ENCODE results near the gene MYRFL.

DNA sequence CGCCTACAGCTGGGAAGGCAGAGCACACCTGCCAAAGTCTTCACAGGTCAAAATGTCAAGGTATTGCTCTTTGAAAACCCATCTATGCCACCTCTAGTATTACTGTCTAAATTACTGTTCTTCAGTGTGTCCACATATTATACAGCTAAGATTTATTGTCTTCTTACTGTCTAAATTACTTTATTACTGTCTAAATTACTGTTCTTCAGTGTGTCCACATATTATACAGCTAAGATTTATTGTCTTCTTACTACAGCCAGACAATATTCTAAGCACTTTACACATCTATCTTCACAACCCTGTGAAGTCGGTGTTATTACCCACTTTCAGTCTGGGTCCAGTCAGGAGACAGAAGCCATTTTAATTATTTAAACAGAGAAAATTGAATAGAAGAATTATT lies 173.9 kb downstream of the MYRFL start:
- TF ChIP-seq CTCF (IDR thresholded peaks at IDR 0.05 in 4 of 5, conservative IDR thresholded peaks at IDR 0.05 in 1 of 5) (no peak), POLR2A (IDR thresholded peaks at IDR 0.05) (no peak)
